BLaER1 (cell line): Measurements from ENCODE around the gene CFAP107.
"Not testable (repeated sequence)": the region's sequence is repeated elsewhere in the genome, so short reads cannot be mapped to it uniquely, and the experiment has no call there.

Experiments
- H3K27ac ChIP-seq: shearing (Covaris generic); formaldehyde crosslinking; 2 replicates; pipeline ENCODE4 v1.8.1; 2022
- H3K27me3 ChIP-seq: shearing (Covaris generic); formaldehyde crosslinking; 2 replicates; pipeline ENCODE4 v1.8.1; 2022
- H3K36me3 ChIP-seq: shearing (Covaris generic); formaldehyde crosslinking; 2 replicates; pipeline ENCODE4 v1.8.1; 2022
- H3K4me1 ChIP-seq: shearing (Covaris generic); formaldehyde crosslinking; 2 replicates; pipeline ENCODE4 v1.8.1; 2022
- H3K4me2 ChIP-seq: shearing (Covaris generic); formaldehyde crosslinking; 2 replicates; pipeline ENCODE4 v1.8.1; 2022
- H3K4me3 ChIP-seq: shearing (Covaris generic); formaldehyde crosslinking; 2 replicates; pipeline ENCODE4 v1.8.1; 2022
- H3K9ac ChIP-seq: shearing (Covaris generic); formaldehyde crosslinking; 2 replicates; pipeline ENCODE4 v1.8.1; 2022
- H3K9me3 ChIP-seq: shearing (Covaris generic); formaldehyde crosslinking; 2 replicates; pipeline ENCODE4 v1.8.1; 2022
- H4K20me1 ChIP-seq: shearing (Covaris generic); formaldehyde crosslinking; 2 replicates; pipeline ENCODE4 v1.8.1; 2022
- Cebpa-rat ChIP-seq: shearing (Covaris generic); IDR thresholded peaks from 2 replicates; pipeline ENCODE4 v1.8.1; 2022

Gene CFAP107

GRCh38 chr1:12712929-12713328 lies 33.1 kb upstream of the CFAP107 start:
- H3K27ac ChIP-seq = no peak overlapping the region
- no peaks in the 10 kb centered on the region for H3K27me3 ChIP-seq
- TF ChIP-seq Cebpa-rat = no peak
- no peaks in the 10 kb centered on the region for H3K36me3 ChIP-seq
- H3K4me2 ChIP-seq = no peak overlapping the region
- no peaks in the 10 kb centered on the region for H3K4me1 ChIP-seq
- H3K9ac ChIP-seq = no peak overlapping the region
- H3K9me3 ChIP-seq = no peaks in the 10 kb centered on the region
- no peak overlapping the region for H3K4me3 ChIP-seq
- H4K20me1 ChIP-seq = no peaks in the 10 kb centered on the region

GRCh38 chr1:12713651-12714050 lies 32.3 kb upstream of the CFAP107 start:
- H3K4me2 ChIP-seq, H3K9me3 ChIP-seq, H3K4me3 ChIP-seq, H3K36me3 ChIP-seq, H3K9ac ChIP-seq, H4K20me1 ChIP-seq, H3K4me1 ChIP-seq, H3K27me3 ChIP-seq, H3K27ac ChIP-seq: not testable (repeated sequence)

GRCh38 chr1:12714710-12715475 lies 31.1 kb upstream of the CFAP107 start:
- H3K27ac ChIP-seq = no peak overlapping the region
- no peaks in the 10 kb centered on the region for H3K27me3 ChIP-seq
- H3K4me1 ChIP-seq = peaks cover 12% of the 10 kb centered on the region
- no peaks in the 10 kb centered on the region for H3K36me3 ChIP-seq
- H3K9me3 ChIP-seq = no peaks in the 10 kb centered on the region
- no peak for TF ChIP-seq Cebpa-rat
- H4K20me1 ChIP-seq = no peaks in the 10 kb centered on the region
- no peak overlapping the region for H3K4me3 ChIP-seq
- H3K9ac ChIP-seq = no peak overlapping the region
- H3K4me2 ChIP-seq = no peak overlapping the region

DNA sequence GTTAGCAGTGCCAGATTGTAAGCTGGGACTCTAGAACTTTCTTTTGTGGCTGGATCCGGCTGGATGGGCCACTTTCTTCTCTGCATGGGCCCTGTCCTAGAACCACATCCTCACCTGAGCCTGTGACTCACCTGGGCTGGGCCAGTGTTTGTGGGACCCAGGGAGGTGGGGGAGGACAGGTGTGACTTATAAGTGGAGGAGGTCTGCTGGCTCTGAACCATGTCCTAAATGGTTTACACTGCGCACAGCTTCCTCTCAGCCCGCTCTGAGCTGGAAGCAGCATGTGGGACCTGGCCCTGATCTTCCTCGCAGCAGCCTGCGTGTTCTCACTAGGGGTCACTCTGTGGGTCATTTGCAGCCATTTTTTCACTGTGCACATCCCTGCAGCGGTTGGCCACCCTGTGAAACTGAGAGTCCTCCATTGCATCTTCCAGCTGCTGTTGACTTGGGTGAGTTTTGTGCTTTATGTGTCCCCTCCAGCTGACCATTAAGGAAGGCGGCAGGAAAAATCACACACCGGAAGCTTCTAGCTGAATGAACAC lies 30.0 kb upstream of the CFAP107 start, which contains the start of gene AADACL3:
AADACL3 (plus strand) TSS at position 215 of the 542 bp plus-strand sequence; CDS start at position 282, 67 bp downstream.
- peaks cover 19% of the 10 kb centered on the region for H3K4me1 ChIP-seq
- H4K20me1 ChIP-seq = no peaks in the 10 kb centered on the region
- TF ChIP-seq Cebpa-rat = no peak
- no peak within 1 kb of the TSS for H3K4me2 ChIP-seq
- H3K9me3 ChIP-seq = no peaks in the 10 kb centered on the region
- H3K36me3 ChIP-seq = no peaks in the 10 kb centered on the region
- H3K9ac ChIP-seq = no peak within 1 kb of the TSS
- no peak within 1 kb of the TSS for H3K27ac ChIP-seq
- H3K4me3 ChIP-seq = no peak within 1 kb of the TSS
- H3K27me3 ChIP-seq = no peaks in the 10 kb centered on the region

- Histone ChIP-seq H3K4me2 (no peak overlapping the region), H3K27ac (no peak overlapping the region)
These were observed 28.6 kb upstream of the CFAP107 start for GRCh38 chr1:12717301-12717838.

DNA sequence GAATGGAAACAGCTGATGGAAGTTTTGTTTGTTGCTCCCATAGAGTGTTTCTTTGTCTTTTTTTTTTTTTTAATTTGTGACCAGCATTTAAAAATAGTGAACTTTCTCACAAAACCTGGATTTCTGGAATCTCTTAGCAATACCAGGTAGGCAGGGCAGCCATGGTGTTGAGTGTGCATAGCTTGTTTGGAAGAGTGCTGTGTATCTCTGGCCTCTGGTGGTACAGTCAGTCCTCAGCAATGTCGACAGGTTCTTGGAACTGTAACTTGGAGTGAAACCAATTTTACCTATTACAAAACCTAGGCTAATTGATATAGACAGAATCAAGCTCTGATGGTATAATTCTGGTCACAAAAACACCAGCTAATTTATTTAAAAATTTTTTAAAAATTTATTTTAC lies 23.4 kb upstream of the CFAP107 start:
- Histone ChIP-seq H3K36me3 (no peaks in the 10 kb centered on the region), H3K4me3 (no peak overlapping the region), H3K9me3 (no peaks in the 10 kb centered on the region), H3K4me1 (peaks cover 19% of the 10 kb centered on the region), H4K20me1 (no peaks in the 10 kb centered on the region), H3K27ac (no peak overlapping the region), H3K9ac (no peak overlapping the region), H3K27me3 (no peaks in the 10 kb centered on the region), H3K4me2 (no peak overlapping the region)
- no peak for TF ChIP-seq Cebpa-rat

More at GRCh38 chr1:12717301-12717838, 28.6 kb upstream of the CFAP107 start:
- H3K36me3 ChIP-seq = no peaks in the 10 kb centered on the region
- H3K27me3 ChIP-seq = no peaks in the 10 kb centered on the region
- no peak for TF ChIP-seq Cebpa-rat
- no peaks in the 10 kb centered on the region for H4K20me1 ChIP-seq
- H3K4me1 ChIP-seq = peaks cover 19% of the 10 kb centered on the region
- no peak overlapping the region for H3K9ac ChIP-seq
- no peak overlapping the region for H3K4me3 ChIP-seq
- H3K9me3 ChIP-seq = no peaks in the 10 kb centered on the region

GRCh38 chr1:12728391-12728790 lies 17.6 kb upstream of the CFAP107 start:
- no peaks in the 10 kb centered on the region for H3K4me1 ChIP-seq
- no peaks in the 10 kb centered on the region for H4K20me1 ChIP-seq
- no peak overlapping the region for H3K4me2 ChIP-seq
- H3K27me3 ChIP-seq = no peaks in the 10 kb centered on the region
- peaks cover 41% of the 10 kb centered on the region for H3K9me3 ChIP-seq
- no peak overlapping the region for H3K4me3 ChIP-seq
- H3K36me3 ChIP-seq = no peaks in the 10 kb centered on the region
- H3K9ac ChIP-seq = no peak overlapping the region
- no peak overlapping the region for H3K27ac ChIP-seq
- no peak for TF ChIP-seq Cebpa-rat

- Histone ChIP-seq H3K27me3 (no peaks in the 10 kb centered on the region), H3K27ac (no peak overlapping the region), H3K4me1 (no peaks in the 10 kb centered on the region), H3K4me2 (no peak overlapping the region), H3K36me3 (no peaks in the 10 kb centered on the region), H3K4me3 (no peak overlapping the region), H3K9ac (no peak overlapping the region), H4K20me1 (no peaks in the 10 kb centered on the region), H3K9me3 (peaks cover 41% of the 10 kb centered on the region)
- TF ChIP-seq Cebpa-rat = no peak
These were observed 15.8 kb upstream of the CFAP107 start for GRCh38 chr1:12730156-12730555.

- not testable (repeated sequence) for H3K36me3 ChIP-seq, H3K4me3 ChIP-seq, H3K9ac ChIP-seq, H3K4me1 ChIP-seq, H3K27me3 ChIP-seq, H3K4me2 ChIP-seq, H3K27ac ChIP-seq, H4K20me1 ChIP-seq
- peaks cover 41% of the 10 kb centered on the region for H3K9me3 ChIP-seq
These were observed 14.9 kb upstream of the CFAP107 start for GRCh38 chr1:12731084-12731483.

- TF ChIP-seq Cebpa-rat = no peak
- Histone ChIP-seq H3K4me3 (no peak overlapping the region), H3K27ac (no peak overlapping the region), H3K4me2 (no peak overlapping the region), H3K27me3 (no peaks in the 10 kb centered on the region), H3K9me3 (peaks cover 34% of the 10 kb centered on the region), H4K20me1 (no peaks in the 10 kb centered on the region), H3K4me1 (no peaks in the 10 kb centered on the region), H3K36me3 (no peaks in the 10 kb centered on the region), H3K9ac (no peak overlapping the region)
These were observed 11.3 kb upstream of the CFAP107 start for GRCh38 chr1:12734651-12735050.
